KMS-11 (cell line): ENCODE results near the gene DNAJC18.

Source experiments
- H2AFZ ChIP-seq: fragments of 200-600 bp; sonication (generic); 2 replicates; pipeline ENCODE4 v1.6.1; 2016; ENCODE audit warnings: antibody characterized with exemption, mixed run types, low read depth
- H3K27ac ChIP-seq: fragments of 200-600 bp; sonication (generic); 2 replicates; pipeline ENCODE4 v1.6.1; 2016; ENCODE audit warnings: mild to moderate bottlenecking, mixed run types
- H3K27me3 ChIP-seq: fragments of 200-600 bp; sonication (generic); 2 replicates; pipeline ENCODE4 v1.6.1; 2017; ENCODE audit warnings: mild to moderate bottlenecking, low read depth, mixed run types, moderate library complexity; ENCODE audit not compliant: insufficient read depth
- H3K36me3 ChIP-seq: fragments of 200-600 bp; sonication (generic); 2 replicates; pipeline ENCODE4 v1.6.1; 2017; ENCODE audit warnings: mild to moderate bottlenecking, mixed run types; ENCODE audit not compliant: insufficient read depth
- H3K4me1 ChIP-seq: fragments of 200-600 bp; sonication (generic); 2 replicates; pipeline ENCODE4 v1.6.1; 2016; ENCODE audit warnings: mild to moderate bottlenecking, low read depth, mixed run types; ENCODE audit not compliant: poor library complexity, severe bottlenecking
- H3K4me2 ChIP-seq: fragments of 200-600 bp; sonication (generic); 2 replicates; pipeline ENCODE4 v1.7.0; 2016; ENCODE audit warnings: mild to moderate bottlenecking, mixed run types
- H3K4me3 ChIP-seq: fragments of 200-600 bp; sonication (generic); IDR thresholded peaks from 2 replicates; pipeline ENCODE4 v1.6.1; 2017; ENCODE audit warnings: low read depth, low read length, mixed read lengths; ENCODE audit not compliant: insufficient read depth
- H3K79me2 ChIP-seq: fragments of 200-600 bp; sonication (generic); 2 replicates; pipeline ENCODE4 v1.6.1; 2016; ENCODE audit warnings: low read depth, mixed run types; ENCODE audit not compliant: insufficient read depth
- H3K9ac ChIP-seq: fragments of 200-600 bp; sonication (generic); 2 replicates; pipeline ENCODE4 v1.6.1; 2016; ENCODE audit warnings: mild to moderate bottlenecking, mixed run types
- H4K20me1 ChIP-seq: fragments of 200-600 bp; sonication (generic); 2 replicates; pipeline ENCODE4 v1.6.1; 2016; ENCODE audit warnings: mild to moderate bottlenecking, mixed run types; ENCODE audit not compliant: insufficient read depth
- CTCF ChIP-seq: fragments of 200-600 bp; sonication (generic); conservative IDR thresholded peaks from 2 replicates; pipeline ENCODE4 v1.6.1; 2017; ENCODE audit warnings: low read depth, mild to moderate bottlenecking, antibody characterized with exemption, low read length, moderate library complexity, mixed read lengths

The DNAJC18 gene

GRCh38 chr5:139363937-139364336, 75.4 kb downstream of the DNAJC18 start:
- Histone ChIP-seq H4K20me1 (no peaks in the 10 kb centered on the region), H3K9ac (no peak overlapping the region), H3K4me3 (no peak overlapping the region), H3K4me1 (peaks cover 3% of the 10 kb centered on the region), H3K27me3 (no peaks in the 10 kb centered on the region), H3K79me2 (peaks cover 15% of the 10 kb centered on the region; the same call in 1 of the 2 replicates), H2AFZ (no peak overlapping the region), H3K27ac (no peak overlapping the region), H3K4me2 (no peak overlapping the region), H3K36me3 (peaks cover 3% of the 10 kb centered on the region; the same call in 1 of the 2 replicates)
- no peak for TF ChIP-seq CTCF

DNA sequence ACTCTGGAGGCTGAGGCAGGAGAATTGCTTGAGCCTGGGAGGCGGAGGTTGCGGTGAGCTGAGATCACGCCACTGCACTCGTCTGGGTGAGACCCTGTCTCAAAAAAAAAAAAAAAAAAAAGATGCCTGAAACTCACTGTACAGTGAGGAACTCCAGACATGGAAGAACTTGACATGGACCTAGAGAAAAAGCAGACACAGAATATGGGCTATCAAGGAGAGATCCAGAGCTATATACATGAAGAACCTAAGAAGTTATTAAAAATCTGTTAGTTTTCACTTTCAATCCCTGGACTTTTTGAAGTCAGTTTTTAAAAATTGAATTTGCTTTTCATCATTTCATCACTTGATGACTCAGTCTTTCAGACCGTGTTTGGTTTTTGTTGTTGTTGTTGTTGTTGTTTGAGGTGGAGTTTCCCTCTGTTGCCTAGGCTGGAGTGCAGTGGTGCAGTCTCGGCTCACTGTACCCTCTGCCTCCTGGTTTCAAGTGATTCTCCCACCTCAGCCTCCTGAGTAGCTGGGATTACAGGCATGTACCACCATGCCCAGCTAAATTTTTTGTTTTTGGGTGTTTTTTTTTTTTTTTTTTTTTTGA, 77.4 kb downstream of the DNAJC18 start:
- peaks cover 35% of the 10 kb centered on the region; the same call in 1 of the 2 replicates for H3K79me2 ChIP-seq
- H3K4me3 ChIP-seq, result no peak overlapping the region
- no peaks in the 10 kb centered on the region for H3K27me3 ChIP-seq
- peaks cover under 1% of the 10 kb centered on the region; the same call in 1 of the 2 replicates for H3K36me3 ChIP-seq
- H2AFZ ChIP-seq, result no peak overlapping the region
- TF ChIP-seq CTCF, result no peak
- H3K4me2 ChIP-seq, result no peak overlapping the region
- H4K20me1 ChIP-seq, result no peaks in the 10 kb centered on the region
- H3K27ac ChIP-seq, result no peak overlapping the region
- no peak overlapping the region for H3K9ac ChIP-seq
- H3K4me1 ChIP-seq, result no peaks in the 10 kb centered on the region

- no peak overlapping the region for H3K9ac ChIP-seq
- no peaks in the 10 kb centered on the region for H4K20me1 ChIP-seq
- TF ChIP-seq CTCF, result no peak
- H3K4me3 ChIP-seq, result no peak overlapping the region
- no peak overlapping the region for H3K4me2 ChIP-seq
- H3K36me3 ChIP-seq, result no peaks in the 10 kb centered on the region; the same call in 1 of the 2 replicates
- no peak overlapping the region for H3K27ac ChIP-seq
- H3K27me3 ChIP-seq, result no peaks in the 10 kb centered on the region
- peaks cover 50% of the 10 kb centered on the region for H3K79me2 ChIP-seq
- no peaks in the 10 kb centered on the region for H3K4me1 ChIP-seq
- no peak overlapping the region for H2AFZ ChIP-seq
Observed at GRCh38 chr5:139360384-139360783, 78.9 kb downstream of the DNAJC18 start.
